HUES6 (cell line): ENCODE data around the gene METTL13.
"Not testable (repeated sequence)": the region's sequence is repeated elsewhere in the genome, so short reads cannot be mapped to it uniquely, and the experiment has no call there.

Source experiments
- H3K27ac ChIP-seq: 2 replicates; pipeline ENCODE4 v1.7.0; 2013; ENCODE audit warnings: low read depth, mild to moderate bottlenecking, low read length, inconsistent platforms
- H3K27me3 ChIP-seq: 2 replicates; pipeline ENCODE4 v1.6.1; 2013; ENCODE audit warnings: low read length; ENCODE audit not compliant: control insufficient read depth, insufficient read depth
- H3K36me3 ChIP-seq: 2 replicates; pipeline ENCODE4 v1.6.1; 2013; ENCODE audit warnings: low read length; ENCODE audit not compliant: control insufficient read depth, insufficient read depth
- H3K4me1 ChIP-seq: 2 replicates; pipeline ENCODE4 v1.6.1; 2013; ENCODE audit warnings: low read length; ENCODE audit not compliant: control insufficient read depth, insufficient read depth
- H3K4me3 ChIP-seq: 2 replicates; pipeline ENCODE4 v1.5.1; 2013; ENCODE audit warnings: low read depth, low read length
- H3K9ac ChIP-seq: one replicate; pipeline ENCODE4 v1.6.1; 2013; ENCODE audit warnings: mild to moderate bottlenecking, low read length
- H3K9me3 ChIP-seq: 2 replicates; pipeline ENCODE4 v1.6.1; 2013; ENCODE audit warnings: low read depth, low read length; ENCODE audit not compliant: control insufficient read depth, insufficient read depth

The METTL13 gene

DNA sequence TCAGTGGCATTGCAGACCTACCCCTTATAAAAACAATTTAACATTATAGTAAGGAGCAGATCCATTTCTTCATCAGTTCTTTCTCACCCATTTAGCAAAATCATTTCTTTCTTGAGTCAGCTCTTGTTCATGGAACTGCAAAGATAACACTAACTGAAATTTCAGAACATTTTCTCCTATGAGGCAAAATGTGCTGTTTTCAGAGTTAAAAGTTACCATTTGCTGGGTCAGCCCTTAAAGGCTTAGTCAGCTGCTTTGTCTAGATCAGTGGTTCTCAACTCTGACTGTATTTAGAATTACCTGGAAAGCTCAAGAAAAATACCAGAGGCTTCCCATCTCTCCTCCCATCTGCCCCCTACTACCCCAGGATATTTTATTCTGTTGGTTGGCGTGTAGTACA, 12.2 kb downstream of the METTL13 start:
- no peak overlapping the region for H3K9ac ChIP-seq
- no peak overlapping the region for H3K27ac ChIP-seq
- H3K4me3 ChIP-seq: no peak overlapping the region
- H3K36me3 ChIP-seq: peaks cover 89% of the 10 kb centered on the region
- no peaks in the 10 kb centered on the region for H3K27me3 ChIP-seq
- H3K9me3 ChIP-seq: no peaks in the 10 kb centered on the region
- no peaks in the 10 kb centered on the region for H3K4me1 ChIP-seq

DNA sequence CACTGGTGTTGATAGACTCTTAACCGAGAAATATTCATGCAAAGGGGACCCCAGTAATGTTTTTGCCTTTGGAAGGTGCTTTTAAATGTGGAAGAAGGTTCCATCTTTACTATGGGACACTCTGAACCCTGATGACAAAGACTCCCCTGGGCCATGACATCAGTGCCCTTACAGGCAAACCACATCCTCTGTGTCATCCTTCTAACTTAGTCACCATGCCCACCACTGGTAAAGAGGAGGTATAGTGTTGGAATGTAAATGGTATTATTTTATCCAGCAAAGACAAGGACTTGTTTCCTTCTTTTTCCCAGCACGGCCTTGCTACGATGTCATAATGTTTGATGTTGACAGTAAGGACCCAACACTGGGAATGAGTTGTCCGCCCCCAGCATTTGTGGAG, 12.6 kb downstream of the METTL13 start:
- Histone ChIP-seq H3K9me3 (no peaks in the 10 kb centered on the region), H3K4me1 (no peaks in the 10 kb centered on the region), H3K27me3 (no peaks in the 10 kb centered on the region), H3K27ac (no peak overlapping the region), H3K36me3 (peaks cover 85% of the 10 kb centered on the region), H3K4me3 (no peak overlapping the region), H3K9ac (no peak overlapping the region)

- H3K27ac ChIP-seq: no peak overlapping the region
- H3K4me3 ChIP-seq: no peak overlapping the region
- peaks cover under 1% of the 10 kb centered on the region for H3K4me1 ChIP-seq
- H3K9me3 ChIP-seq: no peaks in the 10 kb centered on the region
- peaks cover 61% of the 10 kb centered on the region for H3K36me3 ChIP-seq
- H3K27me3 ChIP-seq: no peaks in the 10 kb centered on the region
- no peak overlapping the region for H3K9ac ChIP-seq
Measured at GRCh38 chr1:171796592-171796991, 15.1 kb downstream of the METTL13 start.

GRCh38 chr1:171798311-171798710, 16.9 kb downstream of the METTL13 start:
- Histone ChIP-seq H3K9ac (no peak overlapping the region), H3K4me1 (peaks cover 3% of the 10 kb centered on the region), H3K27ac (no peak overlapping the region), H3K9me3 (no peaks in the 10 kb centered on the region), H3K36me3 (peaks cover 43% of the 10 kb centered on the region), H3K4me3 (no peak overlapping the region), H3K27me3 (no peaks in the 10 kb centered on the region)

- Histone ChIP-seq H3K27ac (no peak overlapping the region), H3K4me3 (no peak overlapping the region), H3K27me3 (no peaks in the 10 kb centered on the region), H3K9ac (no peak overlapping the region), H3K4me1 (peaks cover 3% of the 10 kb centered on the region), H3K36me3 (peaks cover 39% of the 10 kb centered on the region), H3K9me3 (no peaks in the 10 kb centered on the region)
Measured at GRCh38 chr1:171798765-171799164, 17.3 kb downstream of the METTL13 start.

GRCh38 chr1:171799166-171799565, 17.7 kb downstream of the METTL13 start:
- no peak overlapping the region for H3K9ac ChIP-seq
- no peaks in the 10 kb centered on the region for H3K9me3 ChIP-seq

DNA sequence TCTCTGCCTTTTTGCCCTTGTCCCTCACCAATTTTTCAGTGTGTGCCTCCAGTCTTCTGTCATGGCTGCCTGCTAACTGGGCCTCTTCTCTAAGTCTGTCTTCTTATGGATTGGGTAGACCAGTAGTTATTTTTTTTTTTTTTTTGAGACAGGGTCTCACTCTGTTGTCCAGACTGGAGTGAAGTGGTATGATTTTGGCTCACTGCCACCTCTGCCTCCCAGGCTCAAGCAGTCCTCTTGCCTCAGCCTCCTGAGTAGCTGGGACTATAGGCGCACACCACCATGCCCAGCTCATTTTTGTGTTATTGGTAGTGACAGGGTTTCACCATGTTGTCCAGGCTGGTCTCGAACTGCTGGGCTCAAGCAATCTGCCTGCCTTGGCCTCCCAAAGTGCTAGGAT, 18.2 kb downstream of the METTL13 start:
- H3K27me3 ChIP-seq, H3K4me3 ChIP-seq, H3K27ac ChIP-seq, H3K4me1 ChIP-seq, H3K9me3 ChIP-seq, H3K9ac ChIP-seq: not testable (repeated sequence)
- peaks cover 30% of the 10 kb centered on the region for H3K36me3 ChIP-seq

More at GRCh38 chr1:171799166-171799565, 17.7 kb downstream of the METTL13 start:
- peaks cover 3% of the 10 kb centered on the region for H3K4me1 ChIP-seq
- H3K36me3 ChIP-seq: peaks cover 35% of the 10 kb centered on the region
- no peak overlapping the region for H3K27ac ChIP-seq
- no peak overlapping the region for H3K4me3 ChIP-seq
- no peaks in the 10 kb centered on the region for H3K27me3 ChIP-seq

DNA sequence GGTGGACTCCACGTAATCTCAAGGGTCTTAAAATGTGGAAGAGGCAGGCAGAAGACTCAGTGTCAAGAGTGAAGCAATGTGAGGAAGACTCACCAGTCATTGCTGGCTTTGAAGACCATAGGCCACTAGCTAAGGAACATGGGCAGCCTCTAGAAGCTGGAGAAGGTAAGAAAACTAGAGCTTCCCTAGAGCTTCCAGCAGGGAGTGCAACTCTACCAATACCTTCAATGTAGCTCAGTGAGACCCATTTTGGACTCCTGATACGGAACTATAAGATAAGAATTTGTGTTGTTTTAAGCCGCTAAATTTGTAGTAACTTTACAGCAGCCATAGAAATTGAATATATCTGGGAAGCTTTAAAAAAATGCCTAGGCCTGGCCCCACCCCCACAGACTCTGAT, 18.9 kb downstream of the METTL13 start:
- Histone ChIP-seq H3K27ac (no peak overlapping the region), H3K36me3 (peaks cover 24% of the 10 kb centered on the region), H3K9ac (no peak overlapping the region)

DNA sequence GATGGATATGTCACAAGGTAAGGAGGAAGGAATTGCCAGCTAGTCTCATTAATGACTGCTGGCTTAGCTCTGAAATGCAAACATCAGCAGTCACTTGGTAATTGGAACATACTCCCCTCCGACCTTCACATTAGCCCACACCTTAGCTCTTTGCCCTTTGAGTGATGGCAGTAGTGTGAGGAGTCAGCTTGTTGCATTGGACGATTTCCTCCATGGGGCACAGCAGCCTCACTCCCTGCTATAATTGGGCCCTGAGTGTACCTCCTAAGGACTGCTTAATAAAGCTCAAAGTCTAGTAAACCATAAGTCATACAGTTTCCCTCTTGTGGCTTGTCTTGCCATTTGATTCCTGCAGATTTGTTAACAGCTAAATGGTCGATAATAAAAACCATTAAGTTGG, 19.4 kb downstream of the METTL13 start:
- no peak overlapping the region for H3K4me3 ChIP-seq
- H3K9ac ChIP-seq: no peak overlapping the region
- peaks cover 19% of the 10 kb centered on the region for H3K36me3 ChIP-seq
- no peak overlapping the region for H3K27ac ChIP-seq
- H3K9me3 ChIP-seq: no peaks in the 10 kb centered on the region
- no peaks in the 10 kb centered on the region for H3K27me3 ChIP-seq
- H3K4me1 ChIP-seq: peaks cover 3% of the 10 kb centered on the region

More for the DNA sequence above, 18.9 kb downstream of the METTL13 start:
- Histone ChIP-seq H3K4me1 (peaks cover 3% of the 10 kb centered on the region), H3K4me3 (no peak overlapping the region), H3K9me3 (no peaks in the 10 kb centered on the region), H3K27me3 (no peaks in the 10 kb centered on the region)

DNA sequence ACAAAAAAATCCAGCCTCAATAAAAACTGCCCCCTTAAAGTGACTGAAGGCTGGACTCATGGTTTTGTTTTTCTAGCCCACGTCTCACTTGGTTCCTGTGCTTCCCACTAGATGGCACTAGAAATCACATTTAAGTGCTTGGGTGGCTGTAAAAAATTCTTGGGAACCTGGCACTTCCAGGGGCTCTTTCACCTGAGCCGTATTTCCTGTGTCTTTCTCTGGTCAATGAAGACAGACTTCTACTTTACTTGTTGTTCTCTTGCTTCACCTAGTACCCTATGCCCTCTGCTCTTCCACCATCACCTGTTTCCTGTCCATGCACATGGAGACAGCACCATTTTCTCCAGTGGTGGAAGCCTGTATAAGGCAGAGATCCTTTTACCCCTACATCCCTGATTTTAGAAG, 20.0 kb downstream of the METTL13 start:
- Histone ChIP-seq H3K27ac (no peak overlapping the region), H3K4me3 (no peak overlapping the region), H3K4me1 (peaks cover 3% of the 10 kb centered on the region), H3K27me3 (no peaks in the 10 kb centered on the region), H3K9me3 (no peaks in the 10 kb centered on the region), H3K36me3 (peaks cover 13% of the 10 kb centered on the region), H3K9ac (no peak overlapping the region)

GRCh38 chr1:171802207-171802606, 20.7 kb downstream of the METTL13 start:
- Histone ChIP-seq H3K9ac (no peak overlapping the region), H3K27me3 (no peaks in the 10 kb centered on the region), H3K4me3 (no peak overlapping the region), H3K36me3 (peaks cover 5% of the 10 kb centered on the region), H3K4me1 (peaks cover 3% of the 10 kb centered on the region), H3K9me3 (no peaks in the 10 kb centered on the region), H3K27ac (no peak overlapping the region)

DNA sequence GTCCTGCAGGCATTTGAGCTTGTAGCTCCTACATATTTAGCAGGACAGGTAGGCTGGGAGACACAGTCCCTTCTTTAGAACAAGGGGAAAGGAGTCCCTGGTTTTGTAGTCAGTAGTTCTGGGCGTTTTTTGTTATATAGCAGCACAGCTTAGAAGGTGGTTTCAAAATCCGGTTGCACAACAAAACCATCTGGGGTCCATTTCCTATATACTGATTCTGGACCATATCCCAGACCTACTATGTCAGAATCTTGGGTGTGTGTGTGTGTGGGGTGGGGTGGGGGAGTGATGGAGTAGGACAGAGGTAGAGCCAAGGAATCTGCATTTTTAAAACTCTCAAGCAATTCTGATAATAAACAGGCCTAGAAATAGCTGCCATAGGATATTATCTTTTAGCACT, 21.6 kb downstream of the METTL13 start:
- Histone ChIP-seq H3K27ac (no peak overlapping the region), H3K27me3 (no peaks in the 10 kb centered on the region), H3K9ac (no peak overlapping the region), H3K4me1 (peaks cover 3% of the 10 kb centered on the region), H3K36me3 (no peaks in the 10 kb centered on the region), H3K9me3 (no peaks in the 10 kb centered on the region), H3K4me3 (no peak overlapping the region)
